Measurements from ENCODE around the gene GPR179.

GPR179 gene

GRCh38 chr17:38334480-38335364 lies 9.0 kb downstream of the GPR179 start:
- DNase-seq (no peak), ATAC-seq (replicated peaks) (no peak)
- no peaks in the 10 kb centered on the region for H3K36me3 Mint-ChIP-seq

GRCh38 chr17:38333635-38334295 lies 10.0 kb downstream of the GPR179 start:
- Mint-ChIP-seq H3K36me3 (no peaks in the 10 kb centered on the region), H3K4me3 (no peak overlapping the region), H3K27ac (no peak overlapping the region), H3K4me1 (no peaks in the 10 kb centered on the region), H3K27me3 (peaks cover 22 to 25% of the 10 kb centered on the region in 2 donors), H3K9me3 (no peaks in the 10 kb centered on the region)
- ATAC-seq (replicated peaks) (peak; percentile 57 to 68), DNase-seq (no peak)

More at GRCh38 chr17:38334480-38335364, 9.0 kb downstream of the GPR179 start:
- peaks cover 22 to 24% of the 10 kb centered on the region in 2 donors for H3K27me3 Mint-ChIP-seq
- H3K9me3 Mint-ChIP-seq = no peaks in the 10 kb centered on the region
- H3K4me1 Mint-ChIP-seq = no peaks in the 10 kb centered on the region
- H3K27ac Mint-ChIP-seq = no peak overlapping the region
- H3K4me3 Mint-ChIP-seq = no peak overlapping the region

- no peak for DNase-seq
- no peak overlapping the region for H3K27ac Mint-ChIP-seq
- ATAC-seq (replicated peaks) = no peak
- no peaks in the 10 kb centered on the region for H3K4me1 Mint-ChIP-seq
- peaks cover 29 to 30% of the 10 kb centered on the region in 2 donors for H3K27me3 Mint-ChIP-seq
- no peak overlapping the region for H3K4me3 Mint-ChIP-seq
- H3K36me3 Mint-ChIP-seq = no peaks in the 10 kb centered on the region
- no peaks in the 10 kb centered on the region for H3K9me3 Mint-ChIP-seq
Measured at GRCh38 chr17:38332735-38333134, 11.0 kb downstream of the GPR179 start.

DNA sequence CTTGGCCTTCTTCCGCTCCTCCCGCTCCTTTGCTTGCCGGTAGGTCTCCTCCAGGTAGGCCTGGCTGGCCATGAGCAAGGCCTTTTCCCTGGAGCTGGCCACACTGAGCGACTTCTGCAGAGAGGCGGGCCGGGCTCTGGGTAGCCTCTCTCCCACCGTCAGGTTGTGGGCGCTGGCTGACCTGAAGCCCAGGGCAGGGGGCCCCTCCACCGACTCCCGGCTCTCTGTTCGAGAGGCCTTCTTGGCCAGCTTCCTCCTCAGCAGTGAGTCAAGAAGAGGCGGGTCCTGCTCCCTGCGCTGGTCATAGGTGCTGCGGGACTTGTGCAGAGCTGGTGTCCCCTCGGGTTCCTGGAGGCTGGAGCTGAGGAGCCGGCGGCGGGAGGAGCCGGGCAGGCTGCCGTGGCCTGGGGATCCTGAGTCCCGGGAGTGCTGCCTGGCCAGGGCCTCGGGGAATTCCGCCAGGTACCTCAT lies 12.8 kb downstream of the GPR179 start:
- Mint-ChIP-seq H3K36me3 (peaks cover 0 to 4% of the 10 kb centered on the region in 2 donors), H3K9me3 (no peaks in the 10 kb centered on the region), H3K27ac (no peak overlapping the region), H3K4me1 (peaks cover 6 to 9% of the 10 kb centered on the region in 2 donors), H3K4me3 (no peak overlapping the region), H3K27me3 (peaks cover 29 to 30% of the 10 kb centered on the region in 2 donors)
- ATAC-seq (replicated peaks) (no peak), DNase-seq (no peak)

GRCh38 chr17:38329808-38330730 lies 13.7 kb downstream of the GPR179 start:
- Mint-ChIP-seq H3K9me3 (no peaks in the 10 kb centered on the region), H3K36me3 (peaks cover 0 to 4% of the 10 kb centered on the region in 2 donors), H3K27ac (no peak overlapping the region), H3K27me3 (peaks cover 29 to 30% of the 10 kb centered on the region in 2 donors), H3K4me3 (no peak overlapping the region), H3K4me1 (peaks cover 10 to 18% of the 10 kb centered on the region in 2 donors)
- ATAC-seq (replicated peaks) = no peak
- DNase-seq = no peak

DNA sequence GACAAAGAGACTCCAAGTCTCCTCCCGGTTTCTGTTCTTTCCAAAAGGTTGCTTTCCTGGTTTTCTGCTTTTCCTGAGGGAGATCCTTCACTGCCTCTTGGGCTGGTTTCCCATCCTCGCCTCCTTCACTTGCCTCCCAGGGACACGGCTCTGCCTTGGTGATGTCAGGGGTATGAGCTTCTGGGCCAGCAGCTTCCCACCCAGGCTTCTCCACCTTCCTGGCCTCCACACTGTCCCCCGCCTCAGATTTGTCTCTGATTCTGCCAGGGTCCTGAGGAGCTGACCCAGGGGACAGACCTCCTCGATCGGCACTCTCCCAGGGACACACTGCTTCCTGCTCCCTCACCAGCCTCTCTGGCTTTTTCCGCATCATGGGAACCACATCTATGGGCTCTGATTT lies 14.5 kb downstream of the GPR179 start:
- Mint-ChIP-seq H3K4me3 (no peak overlapping the region), H3K9me3 (no peaks in the 10 kb centered on the region), H3K27me3 (peaks cover 24% of the 10 kb centered on the region in 2 donors), H3K27ac (peak overlapping the region; percentile 52), H3K4me1 (peaks cover 10 to 19% of the 10 kb centered on the region in 2 donors), H3K36me3 (peaks cover 0 to 4% of the 10 kb centered on the region in 2 donors)
- ATAC-seq (replicated peaks) (no peak), DNase-seq (no peak)

DNA sequence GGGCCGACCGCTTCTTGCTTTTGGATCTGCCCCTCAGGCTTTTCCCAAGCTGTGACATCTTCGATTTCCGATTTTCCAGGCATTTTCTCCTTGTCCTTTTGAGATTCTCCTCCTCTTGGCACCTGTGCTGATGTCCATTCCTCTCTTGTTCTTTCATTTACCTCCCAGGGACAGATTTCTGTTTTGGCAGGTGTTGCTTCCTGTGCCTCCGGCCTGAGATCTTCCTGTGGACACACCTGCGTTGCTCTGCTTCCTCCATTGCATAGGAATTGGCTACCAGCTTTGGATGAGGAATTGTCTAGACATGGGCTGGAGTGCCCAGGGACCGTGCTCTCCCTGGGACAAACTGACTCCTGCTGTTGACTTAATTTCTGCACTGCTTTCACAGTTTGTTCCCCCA lies 15.1 kb downstream of the GPR179 start:
- Mint-ChIP-seq H3K9me3 (no peaks in the 10 kb centered on the region), H3K4me1 (peaks cover 10 to 19% of the 10 kb centered on the region in 2 donors), H3K4me3 (no peak overlapping the region), H3K27ac (no peak overlapping the region), H3K36me3 (peaks cover 1 to 7% of the 10 kb centered on the region in 2 donors), H3K27me3 (peaks cover 17 to 19% of the 10 kb centered on the region in 2 donors)
- no peak for DNase-seq
- no peak for ATAC-seq (replicated peaks)

DNA sequence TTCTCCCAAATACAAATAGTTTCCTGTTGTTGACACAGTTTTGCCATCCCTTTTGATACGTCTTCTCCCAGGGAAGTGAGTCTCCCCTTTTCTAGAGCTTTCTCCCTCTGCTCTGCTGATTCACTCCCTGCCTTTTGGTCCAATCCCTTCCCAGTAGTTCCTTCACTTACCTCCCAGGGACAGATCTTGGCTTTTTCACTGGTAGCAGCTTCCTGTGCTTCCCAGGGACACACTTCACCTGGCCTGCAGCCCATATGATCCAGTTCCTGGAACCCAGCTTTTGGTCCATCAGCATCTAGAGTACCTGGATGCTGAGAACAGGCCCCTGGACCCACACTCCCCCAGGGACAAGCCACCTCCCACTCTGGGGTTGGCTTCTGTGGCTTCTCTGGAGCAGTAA lies 15.8 kb downstream of the GPR179 start:
- peaks cover 12 to 15% of the 10 kb centered on the region in 2 donors for H3K27me3 Mint-ChIP-seq
- DNase-seq (no peak), ATAC-seq (replicated peaks) (no peak)
- H3K27ac Mint-ChIP-seq = no peak overlapping the region
- peaks cover 3 to 11% of the 10 kb centered on the region in 2 donors for H3K36me3 Mint-ChIP-seq
- H3K9me3 Mint-ChIP-seq = no peaks in the 10 kb centered on the region
- H3K4me3 Mint-ChIP-seq = no peak overlapping the region
- peaks cover 10 to 19% of the 10 kb centered on the region in 2 donors for H3K4me1 Mint-ChIP-seq

DNA sequence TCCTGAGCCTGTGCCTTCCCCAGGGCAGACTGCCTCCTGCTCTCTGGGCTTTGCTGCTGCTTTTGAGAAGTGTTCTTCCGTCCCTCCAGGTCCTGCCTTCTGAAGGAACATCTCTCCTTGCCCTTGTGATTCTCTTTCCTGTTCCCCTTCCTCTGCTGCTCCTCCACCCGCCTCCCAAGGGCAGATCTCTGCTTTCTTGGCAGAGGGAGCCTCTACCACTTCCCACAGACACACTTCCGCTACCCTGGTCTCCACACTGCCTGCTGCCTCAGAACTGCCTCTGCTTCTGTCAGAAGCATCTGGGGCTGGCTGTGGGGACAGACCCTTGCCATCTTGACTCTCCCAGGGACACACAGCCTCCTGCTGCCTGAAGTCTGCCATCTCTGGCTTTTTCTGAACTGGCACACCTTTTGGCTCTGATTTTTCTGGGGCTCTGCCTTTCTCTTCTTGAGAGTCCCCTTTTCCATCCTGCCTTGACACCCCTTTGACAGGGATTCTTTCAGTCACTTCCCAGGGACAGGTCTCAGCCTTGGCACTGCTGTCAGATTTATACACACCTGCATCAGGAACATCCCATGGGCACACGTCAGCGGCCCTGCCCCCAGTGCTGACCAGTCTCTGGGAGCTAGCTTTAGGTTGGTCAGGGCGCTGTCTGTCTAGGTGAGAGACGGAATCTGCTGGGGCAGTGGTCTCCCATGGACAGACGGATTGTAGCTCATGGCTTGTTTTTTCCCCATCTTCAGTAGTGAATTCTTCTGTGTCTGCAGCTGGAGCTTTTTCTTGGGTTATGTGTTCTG lies 16.6 kb downstream of the GPR179 start:
- Mint-ChIP-seq H3K4me1 (peaks cover 10 to 19% of the 10 kb centered on the region in 2 donors), H3K27ac (peak overlapping the region; percentile 20), H3K4me3 (no peak overlapping the region), H3K36me3 (peaks cover 8 to 19% of the 10 kb centered on the region in 2 donors), H3K27me3 (peaks cover 12 to 15% of the 10 kb centered on the region in 2 donors), H3K9me3 (no peaks in the 10 kb centered on the region)
- DNase-seq = no peak
- ATAC-seq (replicated peaks) = peak; percentile 29 to 38

DNA sequence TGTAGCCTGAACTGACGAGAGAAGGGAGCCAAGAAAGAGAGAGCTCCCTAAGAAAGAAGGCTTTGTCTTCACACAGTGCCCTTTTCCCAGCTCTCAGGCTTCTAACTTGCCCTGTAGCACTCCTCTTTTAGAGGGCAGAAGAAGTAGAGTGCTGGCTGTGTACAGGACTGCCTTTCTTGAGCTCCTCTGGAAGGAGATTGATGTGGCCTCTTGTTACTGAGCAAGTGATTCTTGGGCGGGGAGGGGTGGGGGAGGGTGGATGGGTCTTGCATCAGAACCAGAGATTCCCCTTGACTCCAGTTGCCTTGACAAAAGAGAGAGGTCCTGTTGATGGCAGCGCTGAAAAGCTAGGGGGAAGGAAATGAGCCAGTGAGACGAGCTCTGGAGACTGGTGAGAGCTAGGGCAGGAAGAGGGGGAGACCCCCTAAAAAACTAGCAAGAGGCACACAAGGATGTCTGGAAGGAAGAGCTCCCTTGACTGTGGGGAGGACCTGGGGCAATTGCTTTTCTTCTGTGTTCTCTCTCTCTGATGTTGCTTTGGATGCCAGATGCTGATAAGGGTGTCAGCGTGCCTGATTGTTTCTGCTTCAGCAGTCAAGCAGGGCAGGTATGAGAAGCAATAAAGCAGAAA lies 18.4 kb downstream of the GPR179 start:
- peak; percentile 22 to 40 for ATAC-seq (replicated peaks)
- H3K27ac Mint-ChIP-seq = no peak overlapping the region
- no peaks in the 10 kb centered on the region for H3K9me3 Mint-ChIP-seq
- no peak overlapping the region for H3K4me3 Mint-ChIP-seq
- H3K36me3 Mint-ChIP-seq = peaks cover 19 to 31% of the 10 kb centered on the region in 2 donors
- H3K4me1 Mint-ChIP-seq = peaks cover 10 to 19% of the 10 kb centered on the region in 2 donors
- peaks cover 5 to 8% of the 10 kb centered on the region in 2 donors for H3K27me3 Mint-ChIP-seq
- no peak for DNase-seq

DNA sequence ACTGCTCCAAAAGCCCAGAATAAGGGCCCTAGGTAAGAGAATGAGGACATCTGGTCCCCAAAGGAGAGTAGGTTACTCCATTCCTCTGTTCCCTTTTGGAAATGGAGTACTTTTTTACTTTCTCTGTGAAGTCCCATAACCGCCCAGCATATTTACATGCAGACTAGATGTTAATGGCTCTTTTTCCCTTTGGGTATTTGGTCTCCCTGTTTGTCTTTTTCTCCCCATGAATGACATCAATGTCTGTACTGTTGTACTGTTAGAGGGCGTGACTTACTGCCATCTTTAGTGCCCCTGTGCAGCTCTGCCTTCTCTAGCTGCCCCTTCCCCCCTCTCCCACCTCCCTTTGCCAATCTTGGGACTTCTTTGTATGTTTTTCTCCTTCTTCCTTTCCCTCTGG lies 19.0 kb downstream of the GPR179 start:
- ATAC-seq (replicated peaks) = no peak
- no peak for DNase-seq
- H3K27ac Mint-ChIP-seq = no peak overlapping the region
- peaks cover 12 to 19% of the 10 kb centered on the region in 2 donors for H3K4me1 Mint-ChIP-seq
- peaks cover 19 to 35% of the 10 kb centered on the region in 2 donors for H3K36me3 Mint-ChIP-seq
- H3K9me3 Mint-ChIP-seq = no peaks in the 10 kb centered on the region
- peaks cover 5 to 8% of the 10 kb centered on the region in 2 donors for H3K27me3 Mint-ChIP-seq
- no peak overlapping the region for H3K4me3 Mint-ChIP-seq

DNA sequence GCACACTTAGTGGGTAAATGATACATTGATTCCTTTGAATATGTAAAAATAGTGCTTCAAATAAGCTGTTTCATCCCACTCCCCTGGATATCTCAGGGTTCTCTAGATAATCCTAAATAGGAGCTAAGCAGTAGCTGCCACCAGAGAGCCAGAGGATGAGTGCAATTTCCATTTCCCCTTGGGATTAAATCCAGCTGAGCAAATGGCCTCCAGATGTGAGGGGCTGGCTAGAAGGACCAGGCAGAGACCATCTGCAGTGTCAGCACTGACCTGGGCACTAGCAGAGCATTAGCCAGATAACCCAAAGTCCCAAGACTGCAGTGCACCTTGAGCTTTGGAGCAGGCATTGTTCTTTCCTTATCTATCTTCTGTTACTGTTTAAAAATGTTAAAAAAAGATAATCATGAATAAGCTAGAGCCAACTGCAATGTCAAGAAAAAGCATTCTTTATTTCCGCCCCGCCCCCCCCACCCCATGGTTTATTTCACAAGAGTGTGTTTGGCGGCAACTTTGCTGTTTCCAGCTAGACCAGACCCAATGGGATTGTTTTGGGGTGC lies 19.5 kb downstream of the GPR179 start:
- Mint-ChIP-seq H3K9me3 (no peaks in the 10 kb centered on the region), H3K4me3 (no peak overlapping the region), H3K36me3 (peaks cover 22 to 39% of the 10 kb centered on the region in 2 donors), H3K27ac (no peak overlapping the region), H3K27me3 (peaks cover 5 to 8% of the 10 kb centered on the region in 2 donors), H3K4me1 (peaks cover 12 to 19% of the 10 kb centered on the region in 2 donors)
- no peak for DNase-seq
- ATAC-seq (replicated peaks) = no peak
